ENCODE data around the gene EFNA2.
A peak's percentile ranks its signal among the peaks of the same experiment; 100 is the strongest.
"Not testable (repeated sequence)": the region's sequence is repeated elsewhere in the genome, so short reads cannot be mapped to it uniquely, and the experiment has no call there.

Gene EFNA2

GRCh38 chr19:1318678-1319471, 33.2 kb downstream of the EFNA2 start:
- DNase-seq (ENCODE audit: low read depth in 3 of 3) = no peak

- not testable (repeated sequence) for DNase-seq (ENCODE audit: low read depth in 3 of 3)
These were observed 34.6 kb downstream of the EFNA2 start for GRCh38 chr19:1320282-1320650.

GRCh38 chr19:1321539-1321938, 35.9 kb downstream of the EFNA2 start:
- DNase-seq (ENCODE audit: low read depth in 3 of 3) = no peak

- DNase-seq (ENCODE audit: low read depth in 3 of 3) = no peak
These were observed 36.7 kb downstream of the EFNA2 start for GRCh38 chr19:1322198-1322981.

GRCh38 chr19:1324249-1324805, 38.7 kb downstream of the EFNA2 start:
- no peak for DNase-seq (ENCODE audit: low read depth in 3 of 3)

GRCh38 chr19:1324806-1325567, 39.3 kb downstream of the EFNA2 start:
- peak in 1 of 3 experiments; percentile 3 for DNase-seq (ENCODE audit: low read depth in 3 of 3)

GRCh38 chr19:1325568-1326294, 40.1 kb downstream of the EFNA2 start:
- DNase-seq (ENCODE audit: low read depth in 3 of 3) = no peak

GRCh38 chr19:1327125-1327524, 41.5 kb downstream of the EFNA2 start:
- DNase-seq (ENCODE audit: low read depth in 3 of 3) = no peak

- not testable (repeated sequence) for DNase-seq (ENCODE audit: low read depth in 3 of 3)
These were observed 46.5 kb downstream of the EFNA2 start for GRCh38 chr19:1332208-1332607.

GRCh38 chr19:1336079-1336684, 50.5 kb downstream of the EFNA2 start:
- no peak for DNase-seq (ENCODE audit: low read depth in 3 of 3)

- no peak for DNase-seq (ENCODE audit: low read depth in 3 of 3)
These were observed 55.2 kb downstream of the EFNA2 start for GRCh38 chr19:1340681-1341469.

- DNase-seq (ENCODE audit: low read depth in 3 of 3) = no peak
These were observed 57.4 kb downstream of the EFNA2 start for GRCh38 chr19:1343041-1343440.

- no peak for DNase-seq (ENCODE audit: low read depth in 3 of 3)
These were observed 63.5 kb downstream of the EFNA2 start for GRCh38 chr19:1349211-1349610.

- no peak for DNase-seq (ENCODE audit: low read depth in 3 of 3)
These were observed 65.2 kb downstream of the EFNA2 start for GRCh38 chr19:1350867-1351266.

Measured in stimulated activated CD4-positive, alpha-beta T cell treated with anti-CD3 and anti-CD28 coated beads, TNF-alpha, amount 100 ng/mL, for 4 hours (primary cell).